NCI-H1048 (cell line): ENCODE data around the gene AGBL1.
"Not testable (repeated sequence)": the region's sequence is repeated elsewhere in the genome, so short reads cannot be mapped to it uniquely, and the experiment has no call there.

ENCODE experiments used
- DNase-seq: peaks from one replicate; lab custom pipeline; 2025; lab: John Stamatoyannopoulos, UW

Gene AGBL1

GRCh38 chr15:86872782-86873181 is 793.1 kb downstream of the AGBL1 start:
- DNase-seq, result no peak

- no peak for DNase-seq
Measured at GRCh38 chr15:86875067-86875466, 795.4 kb downstream of the AGBL1 start.

GRCh38 chr15:86876387-86876944 is 796.8 kb downstream of the AGBL1 start:
- DNase-seq, result no peak

GRCh38 chr15:86877171-86877631 is 797.5 kb downstream of the AGBL1 start:
- no peak for DNase-seq

GRCh38 chr15:86878844-86879243 is 799.2 kb downstream of the AGBL1 start:
- not testable (repeated sequence) for DNase-seq

- DNase-seq, result no peak
Measured at GRCh38 chr15:86879250-86880229, 799.9 kb downstream of the AGBL1 start.

- DNase-seq, result no peak
Measured at GRCh38 chr15:86885616-86886015, 805.9 kb downstream of the AGBL1 start.

GRCh38 chr15:86892774-86893449 is 813.2 kb downstream of the AGBL1 start:
- no peak for DNase-seq

- DNase-seq, result no peak
Measured at GRCh38 chr15:86894269-86894668, 814.6 kb downstream of the AGBL1 start.

- no peak for DNase-seq
Measured at GRCh38 chr15:86903642-86904421, 824.2 kb downstream of the AGBL1 start.

GRCh38 chr15:86905625-86906256 is 826.1 kb downstream of the AGBL1 start:
- no peak for DNase-seq

GRCh38 chr15:86906376-86906775 is 826.7 kb downstream of the AGBL1 start:
- DNase-seq, result no peak

- no peak for DNase-seq
Measured at GRCh38 chr15:86911022-86911421, 831.4 kb downstream of the AGBL1 start.

GRCh38 chr15:86912661-86913060 is 833.0 kb downstream of the AGBL1 start:
- no peak for DNase-seq

- peak; percentile 18 for DNase-seq
Measured at GRCh38 chr15:86915811-86916331, 836.2 kb downstream of the AGBL1 start.

GRCh38 chr15:86916671-86917360 is 837.1 kb downstream of the AGBL1 start:
- no peak for DNase-seq

- no peak for DNase-seq
Measured at GRCh38 chr15:86917361-86917671, 837.6 kb downstream of the AGBL1 start.

- no peak for DNase-seq
Measured at GRCh38 chr15:86919581-86919980, 839.9 kb downstream of the AGBL1 start.

GRCh38 chr15:86929461-86929860 is 849.8 kb downstream of the AGBL1 start:
- DNase-seq, result no peak

- DNase-seq, result no peak
Measured at GRCh38 chr15:86932456-86932855, 852.8 kb downstream of the AGBL1 start.

GRCh38 chr15:86935841-86936240 is 856.2 kb downstream of the AGBL1 start:
- no peak for DNase-seq
